ENCODE data around the gene B3GNT2. TPM values are rescaled to one million over a fixed set of nuclear protein-coding genes. Genes with fewer than 3 reads are reported as not detected.

The B3GNT2 gene
- total RNA-seq, 4 donors from 2014 or later: 12.6 to 41.9 (median 28.0) TPM

- 88 to 90% methylated on average over 10 of the region's 10 CpGs for WGBS, 2 donors
- H3K4me1 ChIP-seq: peaks cover 0 to 47% (median 3%) of the 10 kb centered on the region in 4 donors
- no peaks in the 10 kb centered on the region for H3K27me3 ChIP-seq
- TF ChIP-seq POLR2A (IDR thresholded peaks at IDR 0.05): no peak
- no peak for TF ChIP-seq EP300 (IDR thresholded peaks at IDR 0.05)
- TF ChIP-seq, protein P1, sequence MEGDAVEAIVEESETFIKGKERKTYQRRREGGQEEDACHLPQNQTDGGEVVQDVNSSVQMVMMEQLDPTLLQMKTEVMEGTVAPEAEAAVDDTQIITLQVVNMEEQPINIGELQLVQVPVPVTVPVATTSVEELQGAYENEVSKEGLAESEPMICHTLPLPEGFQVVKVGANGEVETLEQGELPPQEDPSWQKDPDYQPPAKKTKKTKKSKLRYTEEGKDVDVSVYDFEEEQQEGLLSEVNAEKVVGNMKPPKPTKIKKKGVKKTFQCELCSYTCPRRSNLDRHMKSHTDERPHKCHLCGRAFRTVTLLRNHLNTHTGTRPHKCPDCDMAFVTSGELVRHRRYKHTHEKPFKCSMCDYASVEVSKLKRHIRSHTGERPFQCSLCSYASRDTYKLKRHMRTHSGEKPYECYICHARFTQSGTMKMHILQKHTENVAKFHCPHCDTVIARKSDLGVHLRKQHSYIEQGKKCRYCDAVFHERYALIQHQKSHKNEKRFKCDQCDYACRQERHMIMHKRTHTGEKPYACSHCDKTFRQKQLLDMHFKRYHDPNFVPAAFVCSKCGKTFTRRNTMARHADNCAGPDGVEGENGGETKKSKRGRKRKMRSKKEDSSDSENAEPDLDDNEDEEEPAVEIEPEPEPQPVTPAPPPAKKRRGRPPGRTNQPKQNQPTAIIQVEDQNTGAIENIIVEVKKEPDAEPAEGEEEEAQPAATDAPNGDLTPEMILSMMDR (IDR thresholded peaks at IDR 0.05): no peak
- DNase-seq (ENCODE audit: low spot score in 2 of 2): no peak
- peaks cover 0 to 9% (median 0%) of the 10 kb centered on the region in 3 donors for H3K36me3 ChIP-seq
- no peak overlapping the region for H3K27ac ChIP-seq
- no peak overlapping the region for H3K4me3 ChIP-seq
- H3K9me3 ChIP-seq: peaks cover 0 to 11% (median 0%) of the 10 kb centered on the region in 4 donors
Measured at GRCh38 chr2:62207491-62207890, 11.6 kb downstream of the B3GNT2 start.

DNA sequence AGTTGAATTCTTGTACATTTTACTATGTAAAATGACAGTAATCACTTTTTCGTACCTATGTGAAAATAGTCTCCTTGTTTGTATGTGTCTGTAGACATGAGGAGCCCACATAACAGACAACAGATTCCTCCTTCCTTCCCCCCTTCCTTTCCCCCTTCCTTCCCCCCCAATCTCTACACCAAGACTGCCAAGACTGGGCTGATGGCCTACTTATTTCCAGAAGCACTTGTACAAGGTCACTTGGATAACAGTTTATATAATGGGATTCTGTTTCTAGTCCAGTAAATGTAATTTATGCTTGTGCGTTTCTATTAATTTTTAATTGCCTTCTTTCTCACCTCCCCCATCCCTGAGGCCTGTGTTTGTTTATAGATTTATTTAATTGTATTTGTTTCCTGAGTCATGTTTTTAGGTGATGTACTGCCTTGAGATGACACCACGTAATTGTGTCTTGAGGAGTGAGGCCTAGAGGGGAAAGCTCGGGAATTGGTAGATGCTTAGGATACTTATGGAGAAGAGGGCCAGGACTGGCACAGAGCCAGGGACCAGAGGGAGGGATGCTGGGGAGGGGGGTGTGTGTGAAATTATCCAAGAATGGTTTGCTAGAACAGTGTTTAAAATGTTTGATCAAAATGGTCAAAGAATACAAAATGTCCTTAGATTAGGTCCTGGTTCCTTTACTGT lies 12.3 kb downstream of the B3GNT2 start:
- Histone ChIP-seq H3K27me3 (no peaks in the 10 kb centered on the region), H3K4me3 (no peak overlapping the region), H3K4me1 (peaks cover 0 to 40% (median 3%) of the 10 kb centered on the region in 4 donors), H3K27ac (no peak overlapping the region), H3K36me3 (peaks cover 0 to 12% (median 0%) of the 10 kb centered on the region in 3 donors), H3K9me3 (peaks cover 0 to 11% (median 0%) of the 10 kb centered on the region in 4 donors)
- DNase-seq (ENCODE audit: low spot score in 2 of 2): no peak
- TF ChIP-seq, protein P1 (IDR thresholded peaks at IDR 0.05): no peak
- TF ChIP-seq POLR2A (IDR thresholded peaks at IDR 0.05) (no peak), EP300 (IDR thresholded peaks at IDR 0.05) (no peak)
- 69 to 75% methylated on average over 4 of the region's 4 CpGs for WGBS, 2 donors

- H3K36me3 ChIP-seq: peaks cover 0 to 12% (median 0%) of the 10 kb centered on the region in 3 donors
- peaks cover 0 to 37% (median 3%) of the 10 kb centered on the region in 4 donors for H3K4me1 ChIP-seq
- H3K27me3 ChIP-seq: no peaks in the 10 kb centered on the region
- no peak overlapping the region for H3K27ac ChIP-seq
- no peak overlapping the region for H3K4me3 ChIP-seq
- no peak for DNase-seq (ENCODE audit: low spot score in 2 of 2)
- TF ChIP-seq, protein P1 (IDR thresholded peaks at IDR 0.05): no peak
- TF ChIP-seq POLR2A (IDR thresholded peaks at IDR 0.05): no peak
- no peak for TF ChIP-seq EP300 (IDR thresholded peaks at IDR 0.05)
- 74 to 95% methylated on average over 5 of the region's 5 CpGs for WGBS, 2 donors
- H3K9me3 ChIP-seq: peaks cover 0 to 11% (median 0%) of the 10 kb centered on the region in 4 donors
Measured at GRCh38 chr2:62208758-62209114, 12.8 kb downstream of the B3GNT2 start.

- WGBS, 2 donors: 79 to 92% methylated on average over 7 to 8 of the region's 8 CpGs
- H3K27ac ChIP-seq: no peak overlapping the region
- DNase-seq (ENCODE audit: low spot score in 2 of 2): no peak
- TF ChIP-seq, protein P1 (IDR thresholded peaks at IDR 0.05): no peak
- TF ChIP-seq EP300 (IDR thresholded peaks at IDR 0.05) (no peak), POLR2A (IDR thresholded peaks at IDR 0.05) (no peak)
- peaks cover 0 to 12% (median 0%) of the 10 kb centered on the region in 3 donors for H3K36me3 ChIP-seq
- peaks cover 0 to 11% (median 0%) of the 10 kb centered on the region in 4 donors for H3K9me3 ChIP-seq
- no peaks in the 10 kb centered on the region for H3K27me3 ChIP-seq
- no peak overlapping the region for H3K4me3 ChIP-seq
- peaks cover 0 to 35% (median 3%) of the 10 kb centered on the region in 4 donors for H3K4me1 ChIP-seq
Measured at GRCh38 chr2:62209427-62209991, 13.6 kb downstream of the B3GNT2 start.
